ENCODE results near the gene UPF2.
"Not testable (repeated sequence)": the region's sequence is repeated elsewhere in the genome, so short reads cannot be mapped to it uniquely, and the experiment has no call there.

GRCh38 chr10:11889263-11889662 is 153.3 kb downstream of the UPF2 start:
- TF ChIP-seq CTCF, POLR2A (IDR thresholded peaks at IDR 0.05): not testable (repeated sequence)
